Measurements from ENCODE around the gene DNAJC5.

- TF ChIP-seq SUZ12 (IDR thresholded peaks at IDR 0.05; ENCODE audit: extremely low read depth, insufficient read depth, insufficient read length) (no peak), YY1 (IDR thresholded peaks at IDR 0.05; ENCODE audit: insufficient read depth, insufficient read length) (no peak)
Measured at GRCh38 chr20:63970714-63971431, 75.9 kb downstream of the DNAJC5 start.
